Ishikawa (cell line): ENCODE measurements around the gene ACTG1.

ENCODE experiments used
- CEBPB ChIP-seq: IDR thresholded peaks from 2 replicates; pipeline ENCODE4 v1.6.1; 2012
- CREB1 ChIP-seq: IDR thresholded peaks from 2 replicates; pipeline ENCODE4 v1.6.1; 2012; ENCODE audit warnings: low read depth
- EGR1 ChIP-seq: IDR thresholded peaks from 2 replicates; pipeline ENCODE4 v1.6.1; 2012
- EP300 ChIP-seq: IDR thresholded peaks from 2 replicates; pipeline ENCODE4 v1.6.1; 2012; ENCODE audit warnings: borderline replicate concordance
- FOXM1 ChIP-seq: IDR thresholded peaks from 2 replicates; pipeline ENCODE4 v1.6.1; 2012; ENCODE audit warnings: low read depth, borderline replicate concordance
- MAX ChIP-seq: IDR thresholded peaks from 2 replicates; pipeline ENCODE4 v1.6.1; 2012
- NFIC ChIP-seq: IDR thresholded peaks from 2 replicates; pipeline ENCODE4 v1.6.1; 2012
- RAD21 ChIP-seq: IDR thresholded peaks from 2 replicates; pipeline ENCODE4 v1.6.1; 2012; ENCODE audit warnings: low read depth
- REST ChIP-seq: IDR thresholded peaks from 2 replicates; pipeline ENCODE4 v1.6.1; 2012; ENCODE audit warnings: low read depth, mild to moderate bottlenecking
- TAF1 ChIP-seq: IDR thresholded peaks from 2 replicates; pipeline ENCODE4 v1.6.1; 2012; ENCODE audit warnings: low read depth, mild to moderate bottlenecking
- TCF12 ChIP-seq: IDR thresholded peaks from 2 replicates; pipeline ENCODE4 v1.6.1; 2012; ENCODE audit warnings: low read depth
- TEAD4 ChIP-seq: IDR thresholded peaks from 2 replicates; pipeline ENCODE4 v1.6.1; 2012
- USF1 ChIP-seq: IDR thresholded peaks from 2 replicates; pipeline ENCODE4 v1.6.1; 2012
- YY1 ChIP-seq: IDR thresholded peaks from 2 replicates; pipeline ENCODE4 v1.6.1; 2012; ENCODE audit warnings: low read depth
- ZBTB7A ChIP-seq: IDR thresholded peaks from 2 replicates; pipeline ENCODE4 v1.6.1; 2012; ENCODE audit warnings: low read depth

Gene ACTG1

DNA sequence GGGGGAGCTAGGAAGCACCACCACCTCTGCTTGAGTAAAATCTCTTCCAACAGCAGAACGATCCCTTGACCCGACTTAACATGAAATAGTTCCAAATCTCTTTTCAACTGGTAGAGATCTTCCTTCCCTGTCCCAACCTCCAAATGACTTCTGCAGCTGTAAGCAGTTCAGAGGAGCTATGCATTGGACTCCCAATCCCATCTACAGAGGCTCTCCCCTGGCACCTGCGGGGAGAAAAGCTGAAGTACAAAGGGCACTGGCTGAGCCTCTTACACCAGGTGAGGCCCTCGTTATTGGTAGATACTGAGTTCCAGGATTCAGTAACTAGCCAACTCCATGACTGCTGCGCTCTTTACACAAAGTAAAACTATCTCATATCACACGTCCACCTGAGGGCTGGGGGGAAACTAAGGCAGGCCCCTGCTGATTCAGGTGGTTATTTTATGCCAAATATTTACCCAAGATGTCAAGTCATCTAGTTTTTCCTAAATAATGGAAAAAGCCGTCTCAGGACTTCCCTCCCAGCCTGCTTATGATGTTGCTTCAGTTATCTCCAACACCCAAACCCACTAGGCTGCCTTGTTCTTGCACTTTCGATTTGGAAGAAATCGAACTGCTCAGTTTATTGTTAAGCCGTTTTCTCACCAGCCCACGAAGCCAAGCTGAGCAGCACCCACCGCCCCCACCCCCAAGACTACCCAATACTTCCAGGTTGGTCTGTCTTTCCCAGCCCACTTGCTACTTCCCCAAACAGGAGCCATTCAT is 3.2 kb downstream of the ACTG1 start:
- 0 out of 2 replicates have a peak, but pooled peaks have one; percentile 1 for TF ChIP-seq CREB1
- TF ChIP-seq EP300: no peak
- no peak for TF ChIP-seq USF1
- no peak for TF ChIP-seq TCF12

GRCh38 chr17:81508639-81509206 is 3.9 kb downstream of the ACTG1 start:
- peak; percentile 53 for TF ChIP-seq NFIC
- 0 out of 2 replicates have a peak, but pooled peaks have one; percentile 26 for TF ChIP-seq TEAD4
- TF ChIP-seq CREB1: no peak
- TF ChIP-seq MAX: no peak
- TF ChIP-seq TCF12: peak; percentile 32; the same call in 1 of the 2 replicates

- TF ChIP-seq ZBTB7A (no peak), YY1 (no peak), RAD21 (no peak), CREB1 (no peak), USF1 (no peak), CEBPB (no peak)
These were observed 9.0 kb downstream of the ACTG1 start for GRCh38 chr17:81503619-81504018.

- TF ChIP-seq MAX (no peak), CREB1 (no peak), TCF12 (no peak), REST (no peak), RAD21 (no peak)
These were observed 10.1 kb downstream of the ACTG1 start for GRCh38 chr17:81502471-81503017.

- TF ChIP-seq USF1: no peak
- no peak for TF ChIP-seq CREB1
- no peak for TF ChIP-seq NFIC
- TF ChIP-seq YY1: no peak
- TF ChIP-seq REST: no peak
- TF ChIP-seq CEBPB: no peak
- TF ChIP-seq ZBTB7A: no peak
These were observed 12.6 kb downstream of the ACTG1 start for GRCh38 chr17:81500047-81500446.

DNA sequence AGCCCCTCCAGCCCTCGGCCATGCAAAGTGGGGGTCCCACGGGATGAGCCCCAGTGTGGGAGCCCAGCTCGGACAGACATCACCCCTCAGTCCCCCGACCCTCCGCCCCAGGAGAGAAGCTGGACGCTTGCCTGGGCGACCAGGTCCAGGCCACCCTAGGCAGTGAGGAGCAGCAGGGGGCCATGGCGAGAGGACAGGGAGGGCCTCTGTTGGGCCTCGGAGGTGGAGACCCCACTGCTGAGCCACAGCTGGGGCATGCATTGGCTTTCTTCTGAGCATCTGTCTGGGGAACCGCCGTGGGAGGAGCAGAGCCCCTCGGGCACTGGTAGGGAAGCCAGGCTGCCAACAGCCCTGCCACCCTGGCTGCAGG is 13.0 kb downstream of the ACTG1 start:
- TF ChIP-seq CEBPB (no peak), ZBTB7A (no peak), MAX (no peak), TAF1 (no peak), EGR1 (no peak), FOXM1 (no peak), REST (no peak), CREB1 (no peak), NFIC (no peak), TEAD4 (no peak), EP300 (no peak), YY1 (no peak), RAD21 (no peak), TCF12 (no peak), USF1 (no peak)
